OCI-LY3 (cell line): ENCODE results near the gene DENND2A.

Experiments
- CTCF ChIP-seq: fragments of 200-600, 300-600 bp; sonication (generic); IDR thresholded peaks from 2 replicates; pipeline ENCODE4 v1.5.1; 2014; ENCODE audit warnings: antibody characterized with exemption, low read length, low read depth
- EZH2phosphoT487 ChIP-seq: fragments of 200-600 bp; shearing (Covaris generic); IDR thresholded peaks from 2 replicates; pipeline ENCODE4 v1.6.1; 2018; ENCODE audit warnings: antibody characterized with exemption, mixed run types, low read depth

DNA sequence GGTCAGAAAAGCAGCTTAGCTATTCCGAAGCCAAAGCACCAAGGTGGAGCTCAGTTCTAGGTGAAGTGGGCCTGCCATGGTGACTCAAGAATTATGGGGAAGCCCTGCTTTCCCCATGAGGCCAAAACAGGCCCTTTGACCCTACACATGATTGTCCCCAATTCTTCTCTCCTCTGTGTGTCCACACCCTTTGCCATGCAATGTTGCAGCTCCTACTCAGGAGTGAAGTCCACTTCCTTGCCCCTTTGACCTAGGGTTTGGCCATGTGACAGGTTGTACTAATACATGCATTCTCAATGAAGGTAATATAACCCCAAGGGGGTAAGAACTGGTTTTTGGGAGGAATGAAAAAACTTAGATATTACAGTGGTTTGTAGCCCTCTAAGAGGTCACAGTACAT is 93.7 kb downstream of the DENND2A start:
- TF ChIP-seq CTCF (no peak), EZH2phosphoT487 (no peak)
